SIG-M5 (cell line): ENCODE results near the gene CPNE4.
"Not testable (repeated sequence)": the region's sequence is repeated elsewhere in the genome, so short reads cannot be mapped to it uniquely, and the experiment has no call there.

Experiments used
- DNase-seq: peaks from one replicate; lab custom pipeline; 2025; lab: John Stamatoyannopoulos, UW

CPNE4 gene

GRCh38 chr3:131957980-131958379 lies 76.8 kb downstream of the CPNE4 start:
- no peak for DNase-seq

GRCh38 chr3:131957511-131957910 lies 77.3 kb downstream of the CPNE4 start:
- no peak for DNase-seq

GRCh38 chr3:131948806-131949205 lies 86.0 kb downstream of the CPNE4 start:
- no peak for DNase-seq

DNA sequence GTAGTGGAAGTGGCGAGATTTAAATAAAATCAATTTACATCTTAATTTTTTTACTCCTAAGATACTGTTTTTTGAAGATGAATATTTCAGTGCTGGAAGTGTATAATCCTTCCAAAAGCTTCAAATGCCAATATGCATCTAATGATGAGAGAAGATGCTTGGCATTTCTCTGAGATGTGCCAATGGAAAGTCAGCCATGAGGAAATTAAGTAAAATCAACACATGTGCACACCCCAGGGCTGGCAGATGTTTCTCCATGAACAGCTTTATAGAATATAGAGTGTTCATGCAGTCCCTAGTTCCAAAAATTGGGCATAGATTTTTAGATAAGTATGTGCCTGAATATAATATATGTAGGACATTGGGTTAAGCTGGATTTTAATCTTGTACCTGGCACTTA lies 90.1 kb downstream of the CPNE4 start:
- no peak for DNase-seq

GRCh38 chr3:131933665-131934064 lies 101.1 kb downstream of the CPNE4 start:
- no peak for DNase-seq

DNA sequence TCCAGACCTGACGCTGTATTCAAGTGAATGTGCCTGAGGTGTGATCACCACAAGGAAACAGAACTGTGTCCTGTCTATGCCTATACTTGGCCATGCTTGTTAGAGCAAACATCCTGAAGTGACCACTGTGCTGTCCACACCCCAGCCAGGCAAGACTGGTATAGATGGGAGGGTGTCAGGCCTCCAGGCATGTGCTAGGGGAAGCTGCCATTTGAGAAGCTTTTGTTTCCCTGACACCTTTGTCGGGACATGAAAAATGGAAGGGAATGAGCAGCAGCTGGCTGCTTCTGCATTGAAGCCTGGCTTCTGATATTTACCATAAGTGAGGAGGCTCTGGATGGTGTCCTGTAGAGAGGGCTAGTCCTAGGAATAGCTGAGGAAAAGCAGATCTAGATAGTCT lies 106.2 kb downstream of the CPNE4 start:
- DNase-seq: no peak

DNA sequence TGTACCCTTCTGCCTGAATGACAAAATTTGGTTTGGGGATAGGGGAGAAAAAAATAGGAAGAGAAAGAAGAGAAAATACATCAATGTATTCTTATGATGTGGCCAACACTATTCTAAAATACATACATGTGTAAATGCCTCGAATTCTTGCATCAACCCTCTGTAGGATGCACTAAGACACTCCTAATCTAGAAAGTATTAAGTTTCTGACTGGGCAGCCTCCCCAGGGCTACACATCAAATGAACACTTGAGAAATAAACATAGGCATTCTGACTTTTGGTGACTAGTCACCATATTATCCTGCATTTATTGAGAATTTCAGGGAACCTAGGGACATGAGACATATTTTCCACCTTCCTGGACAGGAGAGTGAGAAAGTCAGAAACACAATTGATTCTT lies 109.2 kb downstream of the CPNE4 start:
- no peak for DNase-seq

DNA sequence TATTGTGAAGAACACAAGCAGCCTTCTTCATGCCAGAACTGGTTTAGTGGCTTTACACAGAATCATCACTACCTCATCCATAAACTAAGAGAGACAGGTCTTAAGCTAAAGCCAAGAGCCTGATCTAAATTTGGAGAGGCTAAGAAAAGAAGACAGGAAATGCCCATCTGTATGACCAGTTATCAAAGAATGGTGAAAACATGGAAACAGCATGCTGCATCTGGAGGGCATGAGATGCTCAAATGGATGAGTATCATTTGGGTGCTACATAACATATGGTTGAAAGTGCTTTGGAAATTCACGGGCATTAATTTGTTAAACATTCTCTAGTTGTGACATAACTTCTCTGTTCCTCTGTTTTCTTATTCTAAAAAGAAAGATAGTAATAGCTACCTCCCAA lies 112.5 kb downstream of the CPNE4 start:
- DNase-seq: no peak

- no peak for DNase-seq
These were observed 117.8 kb downstream of the CPNE4 start for GRCh38 chr3:131917006-131917405.

DNA sequence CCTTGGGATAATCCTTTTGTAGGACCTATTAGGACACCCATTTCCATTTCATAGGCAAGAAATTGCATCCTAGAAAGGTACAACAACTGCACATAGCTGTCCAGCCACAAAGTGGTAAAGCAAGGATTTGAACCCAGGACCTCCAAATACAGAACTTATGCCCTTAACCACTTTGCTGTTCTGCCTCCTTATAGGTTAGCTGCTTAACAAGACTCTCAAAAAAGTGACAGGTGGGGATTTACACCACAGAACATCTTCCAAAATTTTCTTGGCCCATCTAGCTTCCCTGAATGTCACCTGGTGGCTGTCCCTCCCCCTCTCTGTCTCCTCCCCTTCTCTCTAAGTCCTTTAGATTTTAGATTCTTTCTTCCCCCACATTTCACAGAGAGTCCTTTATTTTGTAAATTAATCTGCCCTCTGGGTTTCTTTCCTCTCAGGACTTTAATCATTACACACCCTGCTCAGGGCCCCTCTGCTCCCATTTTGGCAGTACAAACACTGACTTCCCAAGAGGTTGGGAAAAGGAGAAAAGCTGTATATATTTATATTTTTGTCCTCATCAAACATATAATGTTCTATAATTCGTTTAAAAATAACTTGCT lies 120.6 kb downstream of the CPNE4 start:
- DNase-seq: no peak

- no peak for DNase-seq
These were observed 122.6 kb downstream of the CPNE4 start for GRCh38 chr3:131912255-131912654.

DNA sequence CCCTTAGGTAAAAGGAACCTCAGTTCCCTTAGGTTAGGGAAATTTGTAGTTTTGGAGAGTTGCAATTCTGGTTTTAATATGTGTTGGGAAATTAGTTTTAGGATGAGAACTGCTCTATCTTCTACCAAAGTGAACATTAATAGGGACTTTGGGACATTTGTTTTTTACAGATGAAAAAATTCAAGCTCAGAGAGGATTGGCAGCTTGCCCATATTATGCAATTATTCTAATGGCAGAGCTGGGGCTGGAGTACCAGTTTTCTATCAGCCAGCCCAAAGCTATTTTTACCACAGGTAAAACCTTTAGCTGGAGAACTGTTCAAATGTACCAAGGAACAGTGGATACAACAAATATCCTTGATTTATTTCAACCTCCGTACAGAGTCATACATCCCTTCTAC lies 127.0 kb downstream of the CPNE4 start:
- DNase-seq: no peak

DNA sequence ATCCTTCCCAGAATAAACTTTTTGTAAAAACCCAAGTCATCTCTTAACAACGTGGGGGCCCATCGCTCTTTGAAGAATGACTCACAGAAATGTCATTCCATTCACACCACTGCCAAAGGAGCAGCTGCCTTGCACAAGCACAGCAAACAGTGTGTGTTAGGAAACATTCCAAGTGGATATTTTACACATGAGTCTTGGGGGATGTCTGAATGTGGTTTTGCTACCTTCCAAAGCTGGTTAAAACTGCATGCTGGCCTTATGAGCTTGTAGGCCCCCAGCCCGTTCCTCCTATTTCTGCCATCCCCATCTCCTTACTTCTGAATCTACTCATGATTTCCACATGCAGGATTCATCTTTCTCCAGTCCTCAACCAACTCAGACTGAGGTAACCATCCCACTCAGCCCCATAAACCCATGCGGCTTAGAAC lies 130.8 kb downstream of the CPNE4 start:
- DNase-seq: no peak

DNA sequence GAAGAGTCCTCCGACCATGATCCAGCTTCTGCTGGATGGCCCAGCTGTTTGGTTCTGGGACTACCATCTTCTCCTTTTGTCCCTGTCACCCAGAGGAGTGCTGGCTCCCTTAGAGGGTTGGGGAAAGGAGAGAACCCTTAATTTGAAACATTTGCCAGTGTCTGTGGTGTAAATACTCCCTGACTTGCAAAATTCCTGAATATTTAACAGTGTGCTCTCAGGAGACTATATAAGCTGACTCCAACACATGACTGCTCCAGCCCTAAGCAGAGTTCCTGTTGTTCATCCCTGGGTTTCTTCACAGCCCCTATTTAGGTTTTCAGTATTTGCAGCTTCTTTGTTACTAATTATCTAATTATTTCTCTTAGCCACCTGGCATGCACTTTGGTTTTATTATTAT lies 133.1 kb downstream of the CPNE4 start:
- DNase-seq: no peak

DNA sequence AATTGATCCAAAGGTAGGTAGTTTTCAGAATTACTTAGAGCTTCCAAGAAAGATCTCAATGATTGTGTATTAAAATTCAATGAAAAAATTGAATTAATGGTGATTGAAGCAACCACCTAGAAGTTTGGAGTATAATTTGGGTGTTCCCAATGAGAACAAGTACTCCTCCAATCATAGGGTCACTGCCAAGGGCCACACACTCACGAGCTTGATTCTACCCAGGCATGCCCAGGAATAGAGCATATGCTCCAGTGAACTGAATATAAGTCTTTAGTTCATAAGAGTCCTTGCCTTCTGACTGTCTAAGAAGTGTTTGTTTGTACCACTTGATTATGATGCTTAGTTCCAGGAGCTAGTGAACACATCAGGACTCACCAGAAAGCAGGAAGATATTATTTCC lies 133.9 kb downstream of the CPNE4 start:
- DNase-seq: no peak

DNA sequence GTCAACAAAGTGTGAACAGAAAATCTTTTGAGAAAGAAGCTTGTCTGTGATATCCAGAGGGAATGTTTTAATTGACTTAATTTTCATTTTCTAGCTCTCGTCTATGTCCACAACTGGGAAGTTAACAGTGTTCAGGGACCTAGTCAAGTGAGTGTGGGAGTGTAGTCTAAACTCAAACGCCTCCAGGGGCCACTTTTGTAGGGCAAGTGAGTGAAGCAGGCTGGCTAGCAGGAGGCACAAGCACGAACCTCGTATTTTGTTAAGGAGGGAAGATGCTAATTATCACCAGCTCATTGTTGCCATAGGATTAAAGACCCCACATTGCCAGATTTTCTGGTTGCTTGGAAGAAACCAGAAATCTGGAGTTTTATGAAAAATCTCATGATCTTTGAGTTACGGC lies 135.8 kb downstream of the CPNE4 start:
- DNase-seq: no peak

- no peak for DNase-seq
These were observed 136.5 kb downstream of the CPNE4 start for GRCh38 chr3:131898346-131898745.

GRCh38 chr3:131896285-131896684 lies 138.5 kb downstream of the CPNE4 start:
- no peak for DNase-seq

DNA sequence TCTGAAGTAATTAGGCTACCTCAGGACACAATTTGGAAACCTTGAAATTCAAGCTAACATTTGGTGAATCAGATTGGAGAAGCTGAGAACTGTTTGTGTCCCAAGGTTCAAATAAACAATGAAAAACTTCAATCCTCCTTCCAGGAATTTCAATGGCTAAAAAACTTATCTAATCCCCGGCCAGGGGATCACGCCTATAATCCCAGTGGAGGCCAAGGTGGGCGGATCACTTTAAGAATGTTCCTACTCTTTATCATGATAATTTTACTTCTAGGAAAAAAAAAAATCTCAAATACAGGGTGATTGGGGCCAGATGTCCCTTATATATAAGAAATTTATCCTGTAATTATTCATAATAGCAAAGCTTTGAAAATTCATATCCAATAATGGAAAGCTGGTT lies 139.0 kb downstream of the CPNE4 start:
- DNase-seq: no peak

GRCh38 chr3:131892331-131892730 lies 142.5 kb downstream of the CPNE4 start:
- no peak for DNase-seq

DNA sequence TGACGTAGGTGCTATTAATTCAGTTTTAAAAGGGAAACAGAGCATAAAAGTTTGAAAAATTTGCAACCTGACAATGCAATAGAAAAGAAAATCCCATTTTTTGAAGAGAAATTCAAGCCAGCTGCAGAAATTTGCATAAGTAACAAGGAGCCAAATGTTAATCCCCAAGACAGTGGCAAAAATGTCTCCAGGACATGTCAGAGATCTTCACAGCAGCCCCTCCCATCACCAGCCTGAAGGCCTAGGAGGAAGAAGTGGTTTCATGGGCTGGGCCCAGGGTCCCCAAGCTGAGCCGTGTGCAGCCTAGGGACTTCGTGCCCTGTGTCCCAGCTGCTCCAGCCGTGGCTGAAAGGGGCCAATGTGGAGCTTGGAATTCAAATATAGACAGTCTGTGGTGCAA lies 148.9 kb downstream of the CPNE4 start:
- not testable (repeated sequence) for DNase-seq

DNA sequence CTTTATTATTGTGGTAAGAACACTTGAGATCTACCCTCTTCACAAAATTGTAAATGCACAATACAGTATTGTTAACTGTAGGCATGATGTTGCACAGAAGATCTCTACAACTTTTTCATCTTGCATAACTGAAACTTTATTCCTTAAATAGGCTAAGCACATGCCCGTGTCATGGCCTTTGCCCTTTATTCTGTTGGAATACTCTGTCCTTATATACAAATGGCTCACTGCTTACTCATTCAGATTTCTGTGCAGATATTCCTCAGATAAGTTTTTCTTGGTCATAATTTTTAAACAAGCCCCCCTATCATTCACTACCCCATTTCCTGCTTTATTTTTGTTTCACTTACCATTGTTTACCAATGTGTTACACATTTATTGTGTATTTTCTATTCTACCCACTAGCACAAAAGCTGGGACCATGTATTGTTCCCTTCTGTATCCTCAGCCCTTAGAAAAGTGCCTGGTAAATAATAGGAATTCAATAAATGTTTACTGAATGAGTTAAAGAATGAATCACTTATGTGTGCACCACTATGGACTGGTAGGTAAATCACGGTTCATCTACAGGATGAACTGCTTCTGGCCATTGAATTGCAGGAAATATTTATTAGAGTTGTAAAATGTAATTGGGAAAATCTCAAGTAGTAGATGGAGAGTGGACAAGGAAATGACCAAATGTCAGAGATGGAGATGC lies 151.0 kb downstream of the CPNE4 start:
- no peak for DNase-seq

DNA sequence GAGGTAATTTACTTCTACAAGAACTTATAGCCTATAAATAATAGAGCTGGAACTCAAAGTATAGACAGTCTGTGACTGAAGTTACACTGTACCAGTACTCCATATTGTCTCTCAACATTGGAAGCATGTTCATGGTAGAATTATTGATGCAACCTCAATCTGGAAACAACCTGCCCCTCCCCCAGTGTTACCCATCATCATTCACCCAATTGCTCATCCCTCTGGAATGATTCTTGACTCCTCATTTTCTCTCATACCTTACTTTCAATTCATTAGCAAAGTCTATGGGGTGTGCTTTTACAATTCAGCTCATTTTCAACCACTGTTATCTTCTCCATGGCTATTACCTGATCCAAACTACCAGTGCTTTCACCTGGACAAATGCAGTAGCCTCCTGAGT lies 151.7 kb downstream of the CPNE4 start:
- no peak for DNase-seq

DNA sequence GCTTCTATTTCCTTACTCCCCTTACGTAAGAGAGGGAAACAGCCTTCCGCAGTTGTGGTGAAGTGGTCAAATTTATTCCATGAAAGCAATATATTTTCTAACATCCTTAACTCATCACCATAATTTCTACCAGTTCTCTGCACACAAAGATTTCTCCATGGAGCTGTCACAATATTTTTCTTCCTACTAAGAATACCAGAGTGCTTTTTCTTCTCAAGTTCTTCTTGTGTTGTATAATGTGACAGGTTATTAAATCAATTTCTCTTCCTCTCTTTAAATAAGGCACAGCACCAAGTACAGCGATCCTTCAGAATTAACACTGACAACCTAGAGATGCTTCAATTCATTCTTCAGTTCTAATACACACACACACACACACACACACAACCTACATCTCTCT lies 153.0 kb downstream of the CPNE4 start:
- no peak for DNase-seq
